WTC11 (cell line): Measurements from ENCODE around the gene CDK5R2. TPM values are rescaled to one million over a fixed set of nuclear protein-coding genes. Genes with fewer than 3 reads are reported as not detected.

ENCODE experiments used
- ATAC-seq: fragments of 200-7000 bp; cut with Tn5 transposase; 2 replicates; pipeline ENCODE4 v1.10.0; 2021; ENCODE audit warnings: mild to moderate bottlenecking, moderate library complexity
- CTCF ChIA-PET: fragments of 300-600 bp; sonication (Branson Sonifier 250); formaldehyde crosslinking; loops from one replicate; lab custom pipeline; 2021; ENCODE audit warnings: antibody characterized with exemption; lab: Charles Lee
- POLR2A ChIA-PET: fragments of 350-600 bp; sonication (Branson Sonifier 250); formaldehyde crosslinking; loops from one replicate; lab custom pipeline; 2021; ENCODE audit warnings: antibody characterized with exemption; lab: Charles Lee
- DNase-seq: peaks from one replicate; pipeline ENCODE4 v3.0.0; 2021; ENCODE audit warnings: low spot score
- H3K27ac Mint-ChIP-seq: 2 replicates; pipeline ENCODE4 v1.8.0; 2021; ENCODE audit warnings: mixed read lengths
- H3K27me3 Mint-ChIP-seq: 2 replicates; pipeline ENCODE4 v1.8.0; 2021; ENCODE audit warnings: low read depth, mild to moderate bottlenecking, moderate library complexity, mixed read lengths
- H3K36me3 Mint-ChIP-seq: 2 replicates; pipeline ENCODE4 v1.8.0; 2021; ENCODE audit warnings: mixed read lengths
- H3K4me1 Mint-ChIP-seq: 2 replicates; pipeline ENCODE4 v1.8.0; 2022; ENCODE audit warnings: mixed read lengths
- H3K4me3 Mint-ChIP-seq: 2 replicates; pipeline ENCODE4 v1.8.0; 2021; ENCODE audit warnings: mild to moderate bottlenecking, moderate library complexity, mixed read lengths
- H3K9me3 Mint-ChIP-seq: 2 replicates; pipeline ENCODE4 v1.8.0; 2021; ENCODE audit warnings: mixed read lengths
- GABPB1 ChIP-seq: sonication (generic); formaldehyde crosslinking; IDR thresholded peaks from 2 replicates; pipeline ENCODE4 v1.8.1; 2023; ENCODE audit warnings: mild to moderate bottlenecking, missing genetic modification reagents
- GTF2I ChIP-seq: fragments of 250-450 bp; sonication (Bioruptor Pico); conservative IDR thresholded peaks from 2 replicates; pipeline ENCODE4 v1.4.0; 2021; ENCODE audit warnings: mild to moderate bottlenecking
- MXD4 ChIP-seq: fragments of 250-450 bp; sonication (Bioruptor Pico); IDR thresholded peaks from 2 replicates; pipeline ENCODE4 v1.8.0; 2021; ENCODE audit warnings: mild to moderate bottlenecking, moderate library complexity, borderline replicate concordance
- ZNF423 ChIP-seq: fragments of 250-450 bp; sonication (Bioruptor Pico); IDR thresholded peaks from 2 replicates; pipeline ENCODE4 v2.1.2; 2022; ENCODE audit warnings: mild to moderate bottlenecking, moderate library complexity
- total RNA-seq: library from RNA; stranded (reverse); gene quantifications from 3 replicates; pipeline ENCODE4 v1.2.3, GENCODE V29; 2021
- TF ChIP-seq, protein P1 (sequence below): fragments of 200-600 bp; IDR thresholded peaks from 2 replicates; pipeline ENCODE4 v1.8.0; 2022; ENCODE audit warnings: antibody characterized with exemption
- TF ChIP-seq, protein P2 (sequence below): sonication (generic); formaldehyde crosslinking; IDR thresholded peaks from 2 replicates; pipeline ENCODE4 v1.8.0; 2023; ENCODE audit warnings: missing genetic modification reagents, mild to moderate bottlenecking, borderline replicate concordance
- TF ChIP-seq, protein P3 (sequence below): sonication (generic); formaldehyde crosslinking; IDR thresholded peaks from 2 replicates; pipeline ENCODE4 v1.8.1; 2023; ENCODE audit warnings: mild to moderate bottlenecking, moderate library complexity, missing genetic modification reagents
- TF ChIP-seq, protein P4 (sequence below): sonication (generic); formaldehyde crosslinking; IDR thresholded peaks from 2 replicates; pipeline ENCODE4 v1.8.0; 2022; ENCODE audit warnings: mild to moderate bottlenecking, missing genetic modification reagents
- TF ChIP-seq, protein P5 (sequence below): sonication (generic); formaldehyde crosslinking; IDR thresholded peaks from 2 replicates; pipeline ENCODE4 v1.8.0; 2023; ENCODE audit warnings: mild to moderate bottlenecking, missing genetic modification reagents
- TF ChIP-seq, protein P6 (sequence below): sonication (generic); formaldehyde crosslinking; IDR thresholded peaks from 2 replicates; pipeline ENCODE4 v1.8.1; 2023; ENCODE audit warnings: mild to moderate bottlenecking, missing genetic modification reagents

The CDK5R2 gene
- total RNA-seq, 1 experiment from 2014 or later: 0.26 TPM

DNA sequence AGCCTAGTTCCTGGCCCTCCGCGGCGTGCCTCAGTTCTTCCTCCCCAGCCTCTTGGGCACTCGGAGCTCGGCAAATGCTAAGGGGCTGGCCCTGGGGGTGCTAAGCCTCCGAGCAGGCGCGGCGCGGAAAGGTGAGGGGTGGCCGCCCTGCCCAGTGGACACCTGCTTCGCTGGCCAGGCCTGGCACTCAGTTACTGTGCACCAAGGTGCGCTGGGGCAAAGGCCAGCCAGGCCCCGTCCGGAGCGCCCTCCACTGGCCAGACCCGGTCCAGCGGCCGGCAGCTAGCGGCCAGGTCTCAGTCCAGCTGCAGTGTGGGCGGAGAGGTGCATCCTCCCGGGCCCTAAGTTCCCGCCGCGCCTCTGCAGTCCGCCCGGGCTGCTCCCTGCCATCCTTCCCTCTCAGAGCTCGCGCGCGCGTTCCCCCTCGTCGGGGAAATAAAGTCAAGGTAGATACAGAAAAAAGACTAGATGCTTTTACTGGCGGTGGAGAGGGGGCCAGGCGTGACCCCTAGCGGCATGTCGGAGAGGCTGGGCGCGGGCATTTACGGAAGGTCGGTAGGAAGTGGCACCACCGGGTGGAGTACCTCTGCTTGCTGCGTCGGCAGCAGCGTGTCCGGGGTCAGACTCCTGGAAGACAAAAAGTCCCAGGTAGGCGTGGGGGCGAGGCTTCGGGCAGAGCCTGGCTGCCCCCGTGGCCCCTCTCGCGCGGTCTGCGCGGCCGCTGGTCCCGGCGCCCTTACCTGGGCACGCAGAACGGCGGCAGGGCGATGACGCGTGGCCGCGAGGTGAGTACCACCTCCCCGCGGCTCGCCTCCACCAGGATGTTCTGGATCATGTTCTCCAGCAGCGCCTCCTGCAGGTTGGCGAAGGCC is 43.2 kb downstream of the CDK5R2 start (continued):
- TF ChIP-seq, protein P1, sequence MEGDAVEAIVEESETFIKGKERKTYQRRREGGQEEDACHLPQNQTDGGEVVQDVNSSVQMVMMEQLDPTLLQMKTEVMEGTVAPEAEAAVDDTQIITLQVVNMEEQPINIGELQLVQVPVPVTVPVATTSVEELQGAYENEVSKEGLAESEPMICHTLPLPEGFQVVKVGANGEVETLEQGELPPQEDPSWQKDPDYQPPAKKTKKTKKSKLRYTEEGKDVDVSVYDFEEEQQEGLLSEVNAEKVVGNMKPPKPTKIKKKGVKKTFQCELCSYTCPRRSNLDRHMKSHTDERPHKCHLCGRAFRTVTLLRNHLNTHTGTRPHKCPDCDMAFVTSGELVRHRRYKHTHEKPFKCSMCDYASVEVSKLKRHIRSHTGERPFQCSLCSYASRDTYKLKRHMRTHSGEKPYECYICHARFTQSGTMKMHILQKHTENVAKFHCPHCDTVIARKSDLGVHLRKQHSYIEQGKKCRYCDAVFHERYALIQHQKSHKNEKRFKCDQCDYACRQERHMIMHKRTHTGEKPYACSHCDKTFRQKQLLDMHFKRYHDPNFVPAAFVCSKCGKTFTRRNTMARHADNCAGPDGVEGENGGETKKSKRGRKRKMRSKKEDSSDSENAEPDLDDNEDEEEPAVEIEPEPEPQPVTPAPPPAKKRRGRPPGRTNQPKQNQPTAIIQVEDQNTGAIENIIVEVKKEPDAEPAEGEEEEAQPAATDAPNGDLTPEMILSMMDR: peak; percentile 29; the same call in 1 of the 2 replicates
- TF ChIP-seq, protein P2, sequence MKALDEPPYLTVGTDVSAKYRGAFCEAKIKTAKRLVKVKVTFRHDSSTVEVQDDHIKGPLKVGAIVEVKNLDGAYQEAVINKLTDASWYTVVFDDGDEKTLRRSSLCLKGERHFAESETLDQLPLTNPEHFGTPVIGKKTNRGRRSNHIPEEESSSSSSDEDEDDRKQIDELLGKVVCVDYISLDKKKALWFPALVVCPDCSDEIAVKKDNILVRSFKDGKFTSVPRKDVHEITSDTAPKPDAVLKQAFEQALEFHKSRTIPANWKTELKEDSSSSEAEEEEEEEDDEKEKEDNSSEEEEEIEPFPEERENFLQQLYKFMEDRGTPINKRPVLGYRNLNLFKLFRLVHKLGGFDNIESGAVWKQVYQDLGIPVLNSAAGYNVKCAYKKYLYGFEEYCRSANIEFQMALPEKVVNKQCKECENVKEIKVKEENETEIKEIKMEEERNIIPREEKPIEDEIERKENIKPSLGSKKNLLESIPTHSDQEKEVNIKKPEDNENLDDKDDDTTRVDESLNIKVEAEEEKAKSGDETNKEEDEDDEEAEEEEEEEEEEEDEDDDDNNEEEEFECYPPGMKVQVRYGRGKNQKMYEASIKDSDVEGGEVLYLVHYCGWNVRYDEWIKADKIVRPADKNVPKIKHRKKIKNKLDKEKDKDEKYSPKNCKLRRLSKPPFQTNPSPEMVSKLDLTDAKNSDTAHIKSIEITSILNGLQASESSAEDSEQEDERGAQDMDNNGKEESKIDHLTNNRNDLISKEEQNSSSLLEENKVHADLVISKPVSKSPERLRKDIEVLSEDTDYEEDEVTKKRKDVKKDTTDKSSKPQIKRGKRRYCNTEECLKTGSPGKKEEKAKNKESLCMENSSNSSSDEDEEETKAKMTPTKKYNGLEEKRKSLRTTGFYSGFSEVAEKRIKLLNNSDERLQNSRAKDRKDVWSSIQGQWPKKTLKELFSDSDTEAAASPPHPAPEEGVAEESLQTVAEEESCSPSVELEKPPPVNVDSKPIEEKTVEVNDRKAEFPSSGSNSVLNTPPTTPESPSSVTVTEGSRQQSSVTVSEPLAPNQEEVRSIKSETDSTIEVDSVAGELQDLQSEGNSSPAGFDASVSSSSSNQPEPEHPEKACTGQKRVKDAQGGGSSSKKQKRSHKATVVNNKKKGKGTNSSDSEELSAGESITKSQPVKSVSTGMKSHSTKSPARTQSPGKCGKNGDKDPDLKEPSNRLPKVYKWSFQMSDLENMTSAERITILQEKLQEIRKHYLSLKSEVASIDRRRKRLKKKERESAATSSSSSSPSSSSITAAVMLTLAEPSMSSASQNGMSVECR (CRISPR knock-in tag): peak; percentile 14; the same call in 1 of the 2 replicates
- TF ChIP-seq ZNF423 (CRISPR knock-in tag): no peak
- TF ChIP-seq, protein P3, sequence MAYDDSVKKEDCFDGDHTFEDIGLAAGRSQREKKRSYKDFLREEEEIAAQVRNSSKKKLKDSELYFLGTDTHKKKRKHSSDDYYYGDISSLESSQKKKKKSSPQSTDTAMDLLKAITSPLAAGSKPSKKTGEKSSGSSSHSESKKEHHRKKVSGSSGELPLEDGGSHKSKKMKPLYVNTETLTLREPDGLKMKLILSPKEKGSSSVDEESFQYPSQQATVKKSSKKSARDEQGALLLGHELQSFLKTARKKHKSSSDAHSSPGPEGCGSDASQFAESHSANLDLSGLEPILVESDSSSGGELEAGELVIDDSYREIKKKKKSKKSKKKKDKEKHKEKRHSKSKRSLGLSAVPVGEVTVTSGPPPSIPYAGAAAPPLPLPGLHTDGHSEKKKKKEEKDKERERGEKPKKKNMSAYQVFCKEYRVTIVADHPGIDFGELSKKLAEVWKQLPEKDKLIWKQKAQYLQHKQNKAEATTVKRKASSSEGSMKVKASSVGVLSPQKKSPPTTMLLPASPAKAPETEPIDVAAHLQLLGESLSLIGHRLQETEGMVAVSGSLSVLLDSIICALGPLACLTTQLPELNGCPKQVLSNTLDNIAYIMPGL: peak; percentile 98
- TF ChIP-seq, protein P4, sequence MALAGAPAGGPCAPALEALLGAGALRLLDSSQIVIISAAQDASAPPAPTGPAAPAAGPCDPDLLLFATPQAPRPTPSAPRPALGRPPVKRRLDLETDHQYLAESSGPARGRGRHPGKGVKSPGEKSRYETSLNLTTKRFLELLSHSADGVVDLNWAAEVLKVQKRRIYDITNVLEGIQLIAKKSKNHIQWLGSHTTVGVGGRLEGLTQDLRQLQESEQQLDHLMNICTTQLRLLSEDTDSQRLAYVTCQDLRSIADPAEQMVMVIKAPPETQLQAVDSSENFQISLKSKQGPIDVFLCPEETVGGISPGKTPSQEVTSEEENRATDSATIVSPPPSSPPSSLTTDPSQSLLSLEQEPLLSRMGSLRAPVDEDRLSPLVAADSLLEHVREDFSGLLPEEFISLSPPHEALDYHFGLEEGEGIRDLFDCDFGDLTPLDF (CRISPR knock-in tag): 0 out of 2 replicates have a peak, but pooled peaks have one; percentile 23
- TF ChIP-seq, protein P5, sequence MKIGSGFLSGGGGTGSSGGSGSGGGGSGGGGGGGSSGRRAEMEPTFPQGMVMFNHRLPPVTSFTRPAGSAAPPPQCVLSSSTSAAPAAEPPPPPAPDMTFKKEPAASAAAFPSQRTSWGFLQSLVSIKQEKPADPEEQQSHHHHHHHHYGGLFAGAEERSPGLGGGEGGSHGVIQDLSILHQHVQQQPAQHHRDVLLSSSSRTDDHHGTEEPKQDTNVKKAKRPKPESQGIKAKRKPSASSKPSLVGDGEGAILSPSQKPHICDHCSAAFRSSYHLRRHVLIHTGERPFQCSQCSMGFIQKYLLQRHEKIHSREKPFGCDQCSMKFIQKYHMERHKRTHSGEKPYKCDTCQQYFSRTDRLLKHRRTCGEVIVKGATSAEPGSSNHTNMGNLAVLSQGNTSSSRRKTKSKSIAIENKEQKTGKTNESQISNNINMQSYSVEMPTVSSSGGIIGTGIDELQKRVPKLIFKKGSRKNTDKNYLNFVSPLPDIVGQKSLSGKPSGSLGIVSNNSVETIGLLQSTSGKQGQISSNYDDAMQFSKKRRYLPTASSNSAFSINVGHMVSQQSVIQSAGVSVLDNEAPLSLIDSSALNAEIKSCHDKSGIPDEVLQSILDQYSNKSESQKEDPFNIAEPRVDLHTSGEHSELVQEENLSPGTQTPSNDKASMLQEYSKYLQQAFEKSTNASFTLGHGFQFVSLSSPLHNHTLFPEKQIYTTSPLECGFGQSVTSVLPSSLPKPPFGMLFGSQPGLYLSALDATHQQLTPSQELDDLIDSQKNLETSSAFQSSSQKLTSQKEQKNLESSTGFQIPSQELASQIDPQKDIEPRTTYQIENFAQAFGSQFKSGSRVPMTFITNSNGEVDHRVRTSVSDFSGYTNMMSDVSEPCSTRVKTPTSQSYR (CRISPR knock-in tag): peak; percentile 62; the same call in 1 of the 2 replicates

DNA sequence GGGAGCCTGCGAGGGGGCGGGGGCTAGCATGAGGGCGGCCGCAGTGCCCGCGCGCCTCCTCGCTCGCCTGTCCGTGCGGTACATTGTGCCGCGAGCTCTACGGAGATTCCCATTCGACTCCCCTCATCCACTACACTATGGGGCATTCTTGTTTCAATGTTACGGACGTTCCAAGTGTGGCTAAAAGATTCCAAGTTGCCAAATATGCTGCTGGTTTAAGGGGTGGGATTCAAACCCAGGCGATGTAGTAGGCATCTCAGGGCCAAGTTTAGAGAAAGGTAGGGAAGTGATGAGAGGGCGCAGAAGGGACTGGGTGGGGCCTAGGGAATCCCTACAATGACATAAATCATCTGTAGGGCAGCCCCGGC is 43.8 kb downstream of the CDK5R2 start:
- no peak overlapping the region for H3K27ac Mint-ChIP-seq
- H3K4me3 Mint-ChIP-seq: peak overlapping the region; percentile 83
- peaks cover 100% of the 10 kb centered on the region for H3K27me3 Mint-ChIP-seq
- H3K4me1 Mint-ChIP-seq: peaks cover 22% of the 10 kb centered on the region
- CTCF ChIA-PET: interaction anchor here (0.6 to 5.5 kb wide), 33 partner anchors 8 to 527 kb away, joined by 3 to 112 read pairs (median 7); partner anchors contain the start of genes CNPPD1, CRYBA2, FEV and IHH
- ATAC-seq: no peak
- TF ChIP-seq GTF2I (CRISPR knock-in tag): no peak
- TF ChIP-seq GABPB1: no peak
- TF ChIP-seq, protein P6, sequence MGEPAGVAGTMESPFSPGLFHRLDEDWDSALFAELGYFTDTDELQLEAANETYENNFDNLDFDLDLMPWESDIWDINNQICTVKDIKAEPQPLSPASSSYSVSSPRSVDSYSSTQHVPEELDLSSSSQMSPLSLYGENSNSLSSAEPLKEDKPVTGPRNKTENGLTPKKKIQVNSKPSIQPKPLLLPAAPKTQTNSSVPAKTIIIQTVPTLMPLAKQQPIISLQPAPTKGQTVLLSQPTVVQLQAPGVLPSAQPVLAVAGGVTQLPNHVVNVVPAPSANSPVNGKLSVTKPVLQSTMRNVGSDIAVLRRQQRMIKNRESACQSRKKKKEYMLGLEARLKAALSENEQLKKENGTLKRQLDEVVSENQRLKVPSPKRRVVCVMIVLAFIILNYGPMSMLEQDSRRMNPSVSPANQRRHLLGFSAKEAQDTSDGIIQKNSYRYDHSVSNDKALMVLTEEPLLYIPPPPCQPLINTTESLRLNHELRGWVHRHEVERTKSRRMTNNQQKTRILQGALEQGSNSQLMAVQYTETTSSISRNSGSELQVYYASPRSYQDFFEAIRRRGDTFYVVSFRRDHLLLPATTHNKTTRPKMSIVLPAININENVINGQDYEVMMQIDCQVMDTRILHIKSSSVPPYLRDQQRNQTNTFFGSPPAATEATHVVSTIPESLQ (CRISPR knock-in tag): no peak
- no peak for TF ChIP-seq MXD4 (CRISPR knock-in tag)
- no peak for DNase-seq
- no peaks in the 10 kb centered on the region for H3K36me3 Mint-ChIP-seq
- no peaks in the 10 kb centered on the region for H3K9me3 Mint-ChIP-seq
- POLR2A ChIA-PET: interaction anchor here (0.8 to 1.2 kb wide), 2 partner anchors 23 to 58 kb away, joined by 3 to 5 read pairs; no protein-coding TSS in a partner anchor
